ENCODE results near the gene SNX3.

SNX3 gene

GRCh38 chr6:108164543-108164814 is 96.4 kb downstream of the SNX3 start:
- H3K4me3 ChIP-seq (ENCODE audit: low read length), result no peak overlapping the region
- no peaks in the 10 kb centered on the region for H3K36me3 ChIP-seq (ENCODE audit: control insufficient read depth, insufficient read depth, low read length)
- H3K27me3 ChIP-seq (ENCODE audit: control insufficient read depth, insufficient read depth, low read length), result peaks cover 71% of the 10 kb centered on the region
- H3K4me1 ChIP-seq (ENCODE audit: control insufficient read depth, insufficient read depth, low read length), result no peaks in the 10 kb centered on the region
- H3K27ac ChIP-seq (ENCODE audit: low read depth, low read length), result no peak overlapping the region
- H3K9ac ChIP-seq (ENCODE audit: low read length), result no peak overlapping the region

- Histone ChIP-seq H3K9ac (ENCODE audit: low read length) (no peak overlapping the region), H3K36me3 (ENCODE audit: control insufficient read depth, insufficient read depth, low read length) (no peaks in the 10 kb centered on the region), H3K27ac (ENCODE audit: low read depth, low read length) (no peak overlapping the region), H3K27me3 (ENCODE audit: control insufficient read depth, insufficient read depth, low read length) (peaks cover 65% of the 10 kb centered on the region), H3K4me1 (ENCODE audit: control insufficient read depth, insufficient read depth, low read length) (no peaks in the 10 kb centered on the region), H3K4me3 (ENCODE audit: low read length) (no peak overlapping the region)
These were observed 96.9 kb downstream of the SNX3 start for GRCh38 chr6:108163644-108164542.

- H3K4me3 ChIP-seq (ENCODE audit: low read length), result no peak overlapping the region
- H3K4me1 ChIP-seq (ENCODE audit: control insufficient read depth, insufficient read depth, low read length), result no peaks in the 10 kb centered on the region
- no peak overlapping the region for H3K27ac ChIP-seq (ENCODE audit: low read depth, low read length)
- H3K27me3 ChIP-seq (ENCODE audit: control insufficient read depth, insufficient read depth, low read length), result peaks cover 63% of the 10 kb centered on the region
- H3K9ac ChIP-seq (ENCODE audit: low read length), result no peak overlapping the region
- H3K36me3 ChIP-seq (ENCODE audit: control insufficient read depth, insufficient read depth, low read length), result no peaks in the 10 kb centered on the region
These were observed 97.6 kb downstream of the SNX3 start for GRCh38 chr6:108163267-108163643.

- peaks cover 63% of the 10 kb centered on the region for H3K27me3 ChIP-seq (ENCODE audit: control insufficient read depth, insufficient read depth, low read length)
- H3K9ac ChIP-seq (ENCODE audit: low read length), result no peak overlapping the region
- no peaks in the 10 kb centered on the region for H3K4me1 ChIP-seq (ENCODE audit: control insufficient read depth, insufficient read depth, low read length)
- H3K4me3 ChIP-seq (ENCODE audit: low read length), result no peak overlapping the region
- H3K36me3 ChIP-seq (ENCODE audit: control insufficient read depth, insufficient read depth, low read length), result no peaks in the 10 kb centered on the region
- H3K27ac ChIP-seq (ENCODE audit: low read depth, low read length), result no peak overlapping the region
These were observed 99.0 kb downstream of the SNX3 start for GRCh38 chr6:108161724-108162282.
